Astrocyte of the spinal cord (primary cell): ENCODE results near the gene MIDN.

ENCODE experiments used
- DNase-seq: peaks from one replicate; pipeline ENCODE4 v3.0.0; 2011; ENCODE audit warnings: low read depth, low spot score
- H3K4me3 ChIP-seq: 2 replicates; pipeline ENCODE4 v1.5.1; 2011; ENCODE audit warnings: low read depth, mild to moderate bottlenecking, low read length, moderate library complexity
- CTCF ChIP-seq: IDR thresholded peaks from 2 replicates; pipeline ENCODE4 v1.5.1; 2012; ENCODE audit warnings: low read depth, mild to moderate bottlenecking, low read length, inconsistent platforms
- in situ Hi-C: cut with HindIII; loops from 2 replicates; pipeline ENCODE4 v1.10.0; 2017; ENCODE audit warnings: low sequenced_read_pairs

Gene MIDN

DNA sequence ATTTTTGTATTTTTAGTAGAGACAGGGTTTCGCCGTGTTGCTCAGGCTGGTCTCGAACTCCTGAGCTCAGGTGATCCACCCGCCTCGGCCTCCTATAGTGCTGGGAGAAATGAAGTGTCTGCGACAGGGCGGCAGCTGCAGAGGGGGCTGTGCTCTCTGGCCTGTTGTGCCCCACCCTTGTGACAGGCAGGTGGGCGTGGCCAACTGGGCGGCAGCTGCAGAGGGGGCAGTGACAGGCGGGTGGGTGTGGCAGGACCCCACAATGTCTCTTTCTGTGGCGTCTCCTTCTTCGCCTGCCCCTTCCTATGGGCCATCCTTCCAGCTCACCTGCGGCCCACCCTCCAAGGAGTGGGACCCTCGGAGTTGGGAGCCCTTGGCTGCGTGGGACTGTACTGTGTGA, 31.0 kb upstream of the MIDN start:
- DNase-seq: no peak
- TF ChIP-seq CTCF: no peak
- in situ Hi-C loops: no loop called here
- no peak overlapping the region for H3K4me3 ChIP-seq

GRCh38 chr19:1218751-1219567, 29.4 kb upstream of the MIDN start:
- TF ChIP-seq CTCF: no peak
- H3K4me3 ChIP-seq: no peak overlapping the region
- DNase-seq: no peak
- in situ Hi-C loops: no loop called here

- no peak for TF ChIP-seq CTCF
- no peak for DNase-seq
- H3K4me3 ChIP-seq: no peak overlapping the region
- in situ Hi-C loops: no loop called here
These were observed 28.5 kb upstream of the MIDN start for GRCh38 chr19:1219786-1220476.

- DNase-seq: no peak
- in situ Hi-C loops: no loop called here
These were observed 27.9 kb upstream of the MIDN start for GRCh38 chr19:1220477-1220930.

DNA sequence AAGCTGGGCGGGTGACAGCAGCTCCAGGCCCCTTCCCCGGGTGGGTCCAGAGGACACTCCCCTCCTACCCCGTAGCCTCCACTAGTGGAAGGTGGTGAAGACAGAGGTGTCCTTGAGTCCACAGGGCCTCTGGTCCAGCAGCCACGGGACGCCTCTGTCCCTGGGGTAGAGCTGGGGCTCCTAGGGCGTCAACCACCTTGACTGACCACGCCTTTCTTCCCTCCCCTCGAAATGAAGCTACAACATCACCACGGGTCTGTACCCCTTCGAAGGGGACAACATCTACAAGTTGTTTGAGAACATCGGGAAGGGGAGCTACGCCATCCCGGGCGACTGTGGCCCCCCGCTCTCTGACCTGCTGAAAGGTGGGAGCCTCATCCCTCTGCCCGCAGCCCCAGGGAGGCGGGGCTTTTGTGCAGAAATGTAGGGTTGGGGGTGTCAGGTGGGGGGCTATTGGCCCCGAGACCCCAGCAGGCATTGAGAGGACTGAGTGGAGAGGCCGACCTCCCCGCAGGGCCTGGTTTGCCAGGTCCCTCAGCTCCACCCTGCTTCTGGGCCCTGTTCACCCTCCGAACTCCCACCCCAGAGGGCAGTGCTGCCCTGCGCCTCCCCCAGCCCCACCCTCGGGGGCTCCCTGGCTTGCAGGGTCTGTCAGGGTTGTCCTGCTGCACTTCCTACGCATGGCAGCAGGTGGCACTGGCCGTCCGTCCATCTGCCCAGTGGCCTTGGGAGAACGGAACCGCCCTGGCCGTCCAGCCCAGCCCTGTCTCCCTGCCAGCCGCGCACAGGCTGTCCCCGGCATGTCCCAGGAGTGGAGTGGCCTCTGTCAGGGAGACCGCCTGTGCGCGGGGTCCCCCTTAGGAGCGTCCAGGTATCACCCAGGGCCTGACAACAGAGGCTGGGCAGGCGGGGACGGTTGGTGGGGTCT, 27.1 kb upstream of the MIDN start:
- peak; percentile 50 for DNase-seq
- H3K4me3 ChIP-seq: no peak overlapping the region
- in situ Hi-C loops: no loop called here
- peak; percentile 77 for TF ChIP-seq CTCF

More at GRCh38 chr19:1220477-1220930, 27.9 kb upstream of the MIDN start:
- TF ChIP-seq CTCF: peak; percentile 20
- no peak overlapping the region for H3K4me3 ChIP-seq

DNA sequence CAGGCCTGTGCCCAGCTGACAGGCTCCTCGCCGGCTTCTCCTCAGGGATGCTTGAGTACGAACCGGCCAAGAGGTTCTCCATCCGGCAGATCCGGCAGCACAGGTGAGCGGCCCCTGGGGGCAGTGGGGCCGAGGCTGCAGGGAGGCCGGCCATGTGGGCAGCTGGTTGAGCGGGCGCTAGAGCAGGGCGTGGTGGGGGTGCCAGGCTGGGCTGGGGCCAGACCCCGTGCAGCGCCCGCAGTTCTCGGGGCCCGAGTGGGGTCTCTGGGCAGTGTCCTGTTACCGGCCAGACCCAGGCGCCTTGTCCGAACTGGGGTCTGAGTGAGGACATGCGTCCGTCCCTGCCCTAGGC, 26.5 kb upstream of the MIDN start:
- no peak overlapping the region for H3K4me3 ChIP-seq
- no peak for DNase-seq
- no peak for TF ChIP-seq CTCF
- in situ Hi-C loops: no loop called here
